HepG2 (cell line): ENCODE measurements around the gene ANKRD18B. TPM values are rescaled to one million over a fixed set of nuclear protein-coding genes. Genes with fewer than 3 reads are reported as not detected.
A peak's percentile ranks its signal among the peaks of the same experiment; 100 is the strongest.
"Not testable (repeated sequence)": the region's sequence is repeated elsewhere in the genome, so short reads cannot be mapped to it uniquely, and the experiment has no call there.

Experiments used
- ATAC-seq: fragments of 200-7000 bp; cut with Tn5 transposase; 3 replicates; pipeline ENCODE4 v1.9.1; 2020; ENCODE audit warnings: mild to moderate bottlenecking, moderate library complexity
- BruUV-seq: library from RNA; stranded (reverse); fragments of 400-500 nt; replicated peaks from 2 replicates; lab custom pipeline; 2021; lab: Mats Ljungman, UMichigan
- CTCF ChIA-PET: fragments of 300-600 bp; formaldehyde crosslinking; extraction: SDS; loops from one replicate; lab custom pipeline; 2021; ENCODE audit warnings: low total read pairs, inconsistent platforms, low intra/inter-chr PET ratio; lab: Yijun Ruan, JAX
- POLR2A ChIA-PET: fragments of 350-600 bp; sonication (Branson Sonifier 250); formaldehyde crosslinking; loops from one replicate; lab custom pipeline; 2020; ENCODE audit warnings: antibody characterized with exemption, inconsistent platforms; lab: Yijun Ruan, JAX
- DNase-seq: peaks from one replicate; pipeline ENCODE4 v3.0.0-alpha.2; 2015; ENCODE audit warnings: low spot score
- FAIRE-seq: peaks from 3 replicates; lab custom pipeline; 2011; peaks lifted over from hg19 to GRCh38; lab: Jason Lieb, UNC
- H2AFZ ChIP-seq: one replicate; pipeline ENCODE4 v1.6.1; 2011; ENCODE audit warnings: low read length, inconsistent platforms
- H3K27ac ChIP-seq: fragments of 300-600 bp; 3 replicates; pipeline ENCODE4 v1.8.0; 2011; ENCODE audit warnings: mixed run types, mild to moderate bottlenecking, mixed read lengths, low read length, inconsistent platforms; ENCODE audit not compliant: insufficient read depth; ENCODE audit errors: extremely low read length
- H3K27me3 ChIP-seq, 2 experiments: fragments of 200-600 bp in 1 of 2; 2 replicates in 1 of 2; 3 replicates in 1 of 2; pipeline versions ENCODE4 v1.6.0 to v1.8.0; 2011; ENCODE audit warnings: low read length in 2 of 2, mild to moderate bottlenecking in 2 of 2, moderate library complexity in 2 of 2, inconsistent platforms in 1 of 2; ENCODE audit not compliant: insufficient read depth in 2 of 2, control insufficient read depth in 1 of 2
- H3K36me3 ChIP-seq, 2 experiments: fragments of 200-600 bp in 1 of 2; replicated peaks in 1 of 2; 2 replicates in 1 of 2; 3 replicates in 1 of 2; pipeline versions ENCODE4 v1.5.1 to v1.8.0; 2011; ENCODE audit warnings: low read length in 2 of 2, inconsistent platforms in 1 of 2; ENCODE audit not compliant: insufficient read depth in 2 of 2, control insufficient read depth in 1 of 2
- H3K4me1 ChIP-seq: 2 replicates; pipeline ENCODE4 v1.5.1; 2012; ENCODE audit warnings: low read length, inconsistent platforms; ENCODE audit not compliant: insufficient read depth
- H3K4me2 ChIP-seq: 2 replicates; pipeline ENCODE4 v1.6.0; 2011; ENCODE audit warnings: low read depth, low read length, inconsistent platforms
- H3K4me3 ChIP-seq, 3 experiments: fragments of 200-600 bp in 1 of 3; sonication (generic), shearing (Covaris generic) in 1 of 3; replicated peaks in 1 of 3; 2 replicates each; pipeline ENCODE4 v1.5.1; 2011 to 2016; ENCODE audit warnings: low read length in 3 of 3, inconsistent platforms in 2 of 3, low read depth in 2 of 3, mild to moderate bottlenecking in 2 of 3, control low read depth in 1 of 3, mixed read lengths in 1 of 3; ENCODE audit not compliant: insufficient read depth in 1 of 3
- H3K79me2 ChIP-seq: one replicate; pipeline ENCODE4 v1.6.1; 2011; ENCODE audit warnings: low read length, inconsistent platforms; ENCODE audit not compliant: insufficient read depth
- H3K9ac ChIP-seq: 2 replicates; pipeline ENCODE4 v1.6.0; 2011; ENCODE audit warnings: mild to moderate bottlenecking, low read depth, low read length, inconsistent platforms; ENCODE audit not compliant: insufficient read depth
- H3K9me3 ChIP-seq: 2 replicates; pipeline ENCODE4 v1.5.1; 2012; ENCODE audit warnings: mild to moderate bottlenecking, low read length
- H4K20me1 ChIP-seq: 2 replicates; pipeline ENCODE4 v1.6.0; 2011; ENCODE audit warnings: inconsistent platforms, mild to moderate bottlenecking, low read length, moderate library complexity; ENCODE audit not compliant: insufficient read depth
- CREB1 ChIP-seq, 2 experiments: fragments of 450-650 bp in 1 of 2; IDR thresholded peaks; 2 replicates each; pipeline ENCODE4 v1.6.1; 2016 to 2017; ENCODE audit warnings: control low read depth in 1 of 2, mild to moderate bottlenecking in 1 of 2, missing compliant biosample characterization in 1 of 2, missing genetic modification characterization in 1 of 2
- GABPB1 ChIP-seq: IDR thresholded peaks from 2 replicates; pipeline ENCODE4 v1.6.1; 2016; ENCODE audit warnings: mild to moderate bottlenecking, missing genetic modification reagents, moderate library complexity, missing compliant biosample characterization
- KDM2A ChIP-seq: sonication (generic); formaldehyde crosslinking; IDR thresholded peaks from 2 replicates; pipeline ENCODE4 v1.4.0; 2020; ENCODE audit warnings: low read depth, missing genetic modification reagents, borderline replicate concordance
- PHF20 ChIP-seq: sonication (generic); formaldehyde crosslinking; IDR thresholded peaks from 2 replicates; pipeline ENCODE4 v1.5.0; 2020; ENCODE audit warnings: mild to moderate bottlenecking, missing genetic modification reagents
- RNF2 ChIP-seq: fragments of 450-650 bp; conservative IDR thresholded peaks from 2 replicates; pipeline ENCODE4 v1.6.1; 2016; ENCODE audit warnings: low read depth
- SAP130 ChIP-seq: IDR thresholded peaks from 2 replicates; pipeline ENCODE4 v1.6.1; 2016; ENCODE audit warnings: low read depth
- WGBS: methylation state at CpG from one replicate; pipeline ENCODE4 v1.1.6; 2017; ENCODE audit warnings: low lambda C conversion rate; 5-methylcytosine and 5-hydroxymethylcytosine counted together
- in situ Hi-C: cut with HindIII; loops from 2 replicates; pipeline ENCODE4 v1.10.0; 2017; ENCODE audit warnings: low pct_unique_long_range_greater_than_20kb; ENCODE audit not compliant: extremely low pct_ligation_motif_present
- intact Hi-C: fragments of 100-400 bp; cut with micrococcal nuclease; formaldehyde crosslinking; loops from one replicate; pipeline ENCODE4 v1.10.0; 2022; ENCODE audit not compliant: unreplicated experiment
- polyA plus RNA-seq, 8 experiments: library from polyadenylated mRNA; depleted of rRNA in 3 of 8; stranded (reverse) in 7 of 8; unstranded in 1 of 8; fragments of >200 nt; fragmentation: Illumina TruSeq in 4 of 8; extraction: Trizol in 4 of 8; gene quantifications; 2 replicates each; pipeline versions ENCODE4 v1.2.1 to v1.2.3, GENCODE V29; 2011 to 2016; ENCODE audit warnings: low read depth in 4 of 8, missing spikeins in 1 of 8, mixed read lengths in 1 of 8; ENCODE audit not compliant: insufficient read depth in 1 of 8
- total RNA-seq, 5 experiments: library from RNA; depleted of rRNA; stranded (reverse); fragments of >200 nt; fragmentation: Illumina TruSeq; extraction: Trizol; gene quantifications; 2 replicates each; pipeline ENCODE4 v1.2.3, GENCODE V29; 2016; ENCODE audit warnings: low read depth in 1 of 5
- TF ChIP-seq, protein P1 (sequence below): sonication (generic); formaldehyde crosslinking; IDR thresholded peaks from 2 replicates; pipeline ENCODE4 v1.5.1; 2020; ENCODE audit warnings: missing genetic modification reagents, mild to moderate bottlenecking, borderline replicate concordance
- TF ChIP-seq, protein P2 (sequence below), 2 experiments: sonication (generic) in 1 of 2; formaldehyde crosslinking in 1 of 2; IDR thresholded peaks; 2 replicates each; pipeline versions ENCODE4 v1.6.1 to v1.9.0; 2014 to 2022; ENCODE audit warnings: antibody characterized with exemption in 1 of 2, borderline replicate concordance in 1 of 2, inconsistent platforms in 1 of 2, low read depth in 1 of 2, missing genetic modification reagents in 1 of 2

Gene ANKRD18B
- total and polyA plus RNA-seq, 2 of the 13 experiments (the other 11 are each of a cell fraction or from before 2014, with no cell fraction given) = 0.57 to 1.4 TPM

DNA sequence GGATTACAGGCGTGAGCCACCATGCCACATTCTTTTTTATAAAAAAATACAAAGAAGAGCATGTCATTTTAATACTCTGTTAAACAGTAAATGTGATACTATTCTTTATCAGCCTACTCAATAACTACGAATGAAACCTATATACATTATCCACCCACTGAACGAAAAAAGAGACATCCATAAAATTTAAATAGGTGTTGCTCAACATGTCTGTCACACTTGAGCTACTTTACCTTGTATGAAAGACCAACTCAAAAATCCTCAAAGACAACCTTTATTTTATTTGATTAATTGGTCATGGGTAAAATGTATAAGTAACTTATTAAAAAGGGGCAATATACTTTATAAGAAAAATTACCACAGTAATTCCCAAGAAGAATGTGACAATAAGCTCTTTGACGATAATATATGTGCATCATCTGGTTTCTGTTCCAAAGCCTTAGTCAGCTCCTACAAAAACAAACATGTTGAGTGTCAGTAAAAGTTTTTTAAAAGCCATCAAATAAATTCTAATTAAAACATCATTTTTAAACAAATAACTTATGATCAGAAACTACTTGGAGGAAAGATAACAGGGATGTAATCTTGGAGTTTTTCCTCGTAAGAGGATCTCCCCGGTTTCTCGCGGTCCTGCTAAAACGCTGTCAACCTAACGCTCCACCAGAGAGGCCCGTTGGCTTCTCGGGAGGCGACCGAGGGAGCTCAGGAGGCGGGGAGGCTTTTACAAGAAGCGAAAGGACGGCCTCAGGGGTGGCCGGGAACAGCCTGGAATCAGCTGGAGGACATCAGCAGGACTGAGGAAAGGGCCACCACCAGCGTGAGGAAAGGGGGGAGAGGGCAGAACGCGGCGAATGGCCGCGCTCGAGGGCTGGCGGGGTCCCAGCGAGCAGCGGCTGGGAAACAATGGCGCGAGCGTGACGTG is 13.5 kb upstream of the ANKRD18B start (continued):
- TF ChIP-seq GABPB1 (CRISPR knock-in tag) (peak; percentile 51; the same call in 1 of the 2 replicates), SAP130 (CRISPR knock-in tag) (0 out of 2 replicates have a peak, but pooled peaks have one; percentile 15)
- TF ChIP-seq, protein P1, sequence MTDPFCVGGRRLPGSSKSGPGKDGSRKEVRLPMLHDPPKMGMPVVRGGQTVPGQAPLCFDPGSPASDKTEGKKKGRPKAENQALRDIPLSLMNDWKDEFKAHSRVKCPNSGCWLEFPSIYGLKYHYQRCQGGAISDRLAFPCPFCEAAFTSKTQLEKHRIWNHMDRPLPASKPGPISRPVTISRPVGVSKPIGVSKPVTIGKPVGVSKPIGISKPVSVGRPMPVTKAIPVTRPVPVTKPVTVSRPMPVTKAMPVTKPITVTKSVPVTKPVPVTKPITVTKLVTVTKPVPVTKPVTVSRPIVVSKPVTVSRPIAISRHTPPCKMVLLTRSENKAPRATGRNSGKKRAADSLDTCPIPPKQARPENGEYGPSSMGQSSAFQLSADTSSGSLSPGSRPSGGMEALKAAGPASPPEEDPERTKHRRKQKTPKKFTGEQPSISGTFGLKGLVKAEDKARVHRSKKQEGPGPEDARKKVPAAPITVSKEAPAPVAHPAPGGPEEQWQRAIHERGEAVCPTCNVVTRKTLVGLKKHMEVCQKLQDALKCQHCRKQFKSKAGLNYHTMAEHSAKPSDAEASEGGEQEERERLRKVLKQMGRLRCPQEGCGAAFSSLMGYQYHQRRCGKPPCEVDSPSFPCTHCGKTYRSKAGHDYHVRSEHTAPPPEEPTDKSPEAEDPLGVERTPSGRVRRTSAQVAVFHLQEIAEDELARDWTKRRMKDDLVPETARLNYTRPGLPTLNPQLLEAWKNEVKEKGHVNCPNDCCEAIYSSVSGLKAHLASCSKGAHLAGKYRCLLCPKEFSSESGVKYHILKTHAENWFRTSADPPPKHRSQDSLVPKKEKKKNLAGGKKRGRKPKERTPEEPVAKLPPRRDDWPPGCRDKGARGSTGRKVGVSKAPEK (CRISPR knock-in tag) = no peak

DNA sequence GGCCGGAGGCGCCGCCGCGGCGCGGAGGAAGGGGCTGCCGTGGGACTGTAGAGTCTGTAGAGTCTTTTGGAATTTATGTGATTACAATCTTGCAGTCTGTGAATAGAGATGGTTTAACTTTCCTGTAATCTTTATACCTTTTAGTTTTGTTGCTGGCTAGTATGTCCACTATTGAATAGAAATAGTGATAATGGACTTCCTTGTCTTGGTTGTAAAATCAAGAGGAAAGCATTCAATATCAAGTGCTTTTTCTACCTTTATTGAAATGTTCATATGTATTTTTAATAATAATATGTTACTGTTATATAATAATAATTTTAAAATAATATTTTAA is 12.9 kb upstream of the ANKRD18B start:
- ATAC-seq; H3K9me3 ChIP-seq; H4K20me1 ChIP-seq; DNase-seq; H3K36me3 ChIP-seq; BruUV-seq; H3K27ac ChIP-seq; TF ChIP-seq CREB1 (CRISPR knock-in tag; IDR thresholded peaks at IDR 0.05): not testable (repeated sequence)
- WGBS = 0% methylated on average over 8 of the region's 8 CpGs
- Histone ChIP-seq H3K4me2 (peak overlapping the region; percentile 82), H2AFZ (peak overlapping the region; percentile 86), H3K4me3 (peak overlapping the region; percentile 78 to 83 (median 81); a peak in 5 of 6 replicates)
- 0 out of 2 replicates have a peak, but pooled peaks have one; percentile 7 for TF ChIP-seq CREB1 (IDR thresholded peaks at IDR 0.05)
- TF ChIP-seq RNF2 = 0 out of 2 replicates have a peak, but pooled peaks have one; percentile 3
- 0 out of 2 replicates have a peak, but pooled peaks have one; percentile 2 for TF ChIP-seq KDM2A (CRISPR knock-in tag)
- TF ChIP-seq, protein P2, sequence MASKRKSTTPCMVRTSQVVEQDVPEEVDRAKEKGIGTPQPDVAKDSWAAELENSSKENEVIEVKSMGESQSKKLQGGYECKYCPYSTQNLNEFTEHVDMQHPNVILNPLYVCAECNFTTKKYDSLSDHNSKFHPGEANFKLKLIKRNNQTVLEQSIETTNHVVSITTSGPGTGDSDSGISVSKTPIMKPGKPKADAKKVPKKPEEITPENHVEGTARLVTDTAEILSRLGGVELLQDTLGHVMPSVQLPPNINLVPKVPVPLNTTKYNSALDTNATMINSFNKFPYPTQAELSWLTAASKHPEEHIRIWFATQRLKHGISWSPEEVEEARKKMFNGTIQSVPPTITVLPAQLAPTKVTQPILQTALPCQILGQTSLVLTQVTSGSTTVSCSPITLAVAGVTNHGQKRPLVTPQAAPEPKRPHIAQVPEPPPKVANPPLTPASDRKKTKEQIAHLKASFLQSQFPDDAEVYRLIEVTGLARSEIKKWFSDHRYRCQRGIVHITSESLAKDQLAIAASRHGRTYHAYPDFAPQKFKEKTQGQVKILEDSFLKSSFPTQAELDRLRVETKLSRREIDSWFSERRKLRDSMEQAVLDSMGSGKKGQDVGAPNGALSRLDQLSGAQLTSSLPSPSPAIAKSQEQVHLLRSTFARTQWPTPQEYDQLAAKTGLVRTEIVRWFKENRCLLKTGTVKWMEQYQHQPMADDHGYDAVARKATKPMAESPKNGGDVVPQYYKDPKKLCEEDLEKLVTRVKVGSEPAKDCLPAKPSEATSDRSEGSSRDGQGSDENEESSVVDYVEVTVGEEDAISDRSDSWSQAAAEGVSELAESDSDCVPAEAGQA (IDR thresholded peaks at IDR 0.05; ENCODE audit: low read depth) = peak; percentile 50; the same call in 1 of the 2 replicates
- TF ChIP-seq, protein P2 (CRISPR knock-in tag; IDR thresholded peaks at IDR 0.05; ENCODE audit: borderline replicate concordance) = not testable (repeated sequence)
- 0 out of 2 replicates have a peak, but pooled peaks have one; percentile 31 for TF ChIP-seq PHF20 (CRISPR knock-in tag)
- TF ChIP-seq, all 625 proteins: peak for 5; not testable (repeated sequence) for 620
- CTCF ChIA-PET, H3K4me1 ChIP-seq, in situ Hi-C loops, H3K79me2 ChIP-seq, FAIRE-seq, intact Hi-C loops, H3K27me3 ChIP-seq: not testable (repeated sequence)
- H3K9ac ChIP-seq = peak overlapping the region; percentile 61; the same call in 1 of the 2 replicates
- POLR2A ChIA-PET = interaction anchor here (1.3 kb wide), 1 partner anchor 38 kb away, joined by 4 read pairs; the partner anchor contains the start of gene NOL6
